B cell (primary cell): ENCODE measurements around the gene UGDH.

Experiments used
- EZH2 ChIP-seq: IDR thresholded peaks from 2 replicates; pipeline ENCODE4 v1.6.1; 2012; ENCODE audit warnings: borderline replicate concordance, low read depth, mild to moderate bottlenecking, moderate library complexity, low read length; ENCODE audit not compliant: insufficient read depth, poor library complexity, severe bottlenecking
- TF ChIP-seq, protein P1 (sequence below): fragments of 200-600 bp; IDR thresholded peaks from one replicate; pipeline ENCODE4 v1.8.0; 2022; ENCODE audit warnings: antibody characterized with exemption, mild to moderate bottlenecking

DNA sequence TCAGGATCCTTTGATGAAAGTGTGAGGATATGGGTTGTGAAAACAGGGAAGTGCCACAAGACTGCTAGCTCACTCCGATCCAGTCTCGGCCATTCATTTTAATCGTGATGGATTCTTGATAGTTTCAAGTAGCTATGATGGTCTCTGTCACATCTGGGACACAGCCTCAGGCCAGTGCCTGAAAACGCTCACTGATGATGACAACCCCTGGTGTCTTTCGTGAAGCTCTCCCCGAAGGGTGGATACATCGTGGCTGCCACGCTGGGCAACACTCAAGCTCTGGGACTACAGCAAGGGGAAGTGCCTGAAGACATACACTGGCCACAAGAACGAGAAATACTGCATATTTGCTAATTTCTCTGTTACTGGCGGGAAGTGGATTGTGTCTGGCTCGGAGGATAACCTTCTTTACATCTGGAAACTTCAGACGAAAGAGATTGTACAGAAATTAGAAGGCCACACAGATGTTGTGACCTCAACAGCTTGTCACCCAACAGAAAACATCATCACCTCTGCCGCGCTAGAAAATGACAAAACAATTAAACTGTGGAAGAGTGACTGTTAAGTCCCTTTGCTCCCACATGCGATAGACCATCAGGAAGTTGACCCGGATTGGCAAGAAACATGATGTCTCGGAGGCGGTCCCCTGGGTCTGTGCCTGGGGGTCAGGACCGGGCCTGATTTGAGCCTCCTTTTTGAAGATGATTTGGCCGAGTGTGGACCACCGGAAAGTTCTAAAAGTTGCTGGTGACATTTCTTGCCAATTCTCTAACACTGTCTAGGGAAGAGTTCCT lies 46.1 kb downstream of the UGDH start:
- TF ChIP-seq, protein P1, sequence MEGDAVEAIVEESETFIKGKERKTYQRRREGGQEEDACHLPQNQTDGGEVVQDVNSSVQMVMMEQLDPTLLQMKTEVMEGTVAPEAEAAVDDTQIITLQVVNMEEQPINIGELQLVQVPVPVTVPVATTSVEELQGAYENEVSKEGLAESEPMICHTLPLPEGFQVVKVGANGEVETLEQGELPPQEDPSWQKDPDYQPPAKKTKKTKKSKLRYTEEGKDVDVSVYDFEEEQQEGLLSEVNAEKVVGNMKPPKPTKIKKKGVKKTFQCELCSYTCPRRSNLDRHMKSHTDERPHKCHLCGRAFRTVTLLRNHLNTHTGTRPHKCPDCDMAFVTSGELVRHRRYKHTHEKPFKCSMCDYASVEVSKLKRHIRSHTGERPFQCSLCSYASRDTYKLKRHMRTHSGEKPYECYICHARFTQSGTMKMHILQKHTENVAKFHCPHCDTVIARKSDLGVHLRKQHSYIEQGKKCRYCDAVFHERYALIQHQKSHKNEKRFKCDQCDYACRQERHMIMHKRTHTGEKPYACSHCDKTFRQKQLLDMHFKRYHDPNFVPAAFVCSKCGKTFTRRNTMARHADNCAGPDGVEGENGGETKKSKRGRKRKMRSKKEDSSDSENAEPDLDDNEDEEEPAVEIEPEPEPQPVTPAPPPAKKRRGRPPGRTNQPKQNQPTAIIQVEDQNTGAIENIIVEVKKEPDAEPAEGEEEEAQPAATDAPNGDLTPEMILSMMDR: no peak
- TF ChIP-seq EZH2: no peak
